Measurements from ENCODE around the gene MYBBP1A.

DNA sequence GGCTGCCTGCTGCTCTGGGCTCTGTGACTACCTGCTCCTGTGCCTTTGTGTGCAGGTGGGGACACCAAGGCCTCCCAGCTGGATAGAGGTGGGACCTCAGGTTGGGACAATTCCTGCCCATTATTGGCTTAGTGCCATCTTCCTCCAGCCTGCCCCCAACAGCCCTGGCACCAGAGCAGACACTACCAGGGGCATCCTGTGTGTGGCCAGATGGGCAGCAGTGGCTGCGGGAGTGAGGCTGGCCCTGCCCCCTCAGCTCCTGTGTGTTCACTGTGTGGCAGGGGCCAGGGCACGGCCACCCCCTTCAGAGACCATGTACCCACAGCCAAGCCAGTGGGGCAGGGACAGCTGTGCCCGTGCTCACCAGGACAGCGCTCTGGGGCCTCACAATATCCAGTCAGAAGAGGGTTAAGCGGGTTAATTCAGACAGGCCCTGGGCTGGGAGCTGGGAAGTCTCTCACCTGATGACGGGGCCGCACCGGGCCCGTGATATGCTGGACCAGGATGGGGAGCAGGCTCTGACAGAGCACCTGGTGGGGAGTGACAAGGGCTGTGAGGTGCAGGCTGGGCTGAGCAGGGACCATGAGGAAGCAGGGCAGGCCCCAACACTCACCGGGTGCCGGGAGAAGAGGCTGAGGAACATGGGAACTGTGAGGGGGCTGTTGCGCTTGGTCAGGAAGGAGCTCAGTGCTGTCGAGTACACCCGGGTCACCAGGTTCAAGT, 13.0 kb downstream of the MYBBP1A start:
- TF ChIP-seq, protein P1, sequence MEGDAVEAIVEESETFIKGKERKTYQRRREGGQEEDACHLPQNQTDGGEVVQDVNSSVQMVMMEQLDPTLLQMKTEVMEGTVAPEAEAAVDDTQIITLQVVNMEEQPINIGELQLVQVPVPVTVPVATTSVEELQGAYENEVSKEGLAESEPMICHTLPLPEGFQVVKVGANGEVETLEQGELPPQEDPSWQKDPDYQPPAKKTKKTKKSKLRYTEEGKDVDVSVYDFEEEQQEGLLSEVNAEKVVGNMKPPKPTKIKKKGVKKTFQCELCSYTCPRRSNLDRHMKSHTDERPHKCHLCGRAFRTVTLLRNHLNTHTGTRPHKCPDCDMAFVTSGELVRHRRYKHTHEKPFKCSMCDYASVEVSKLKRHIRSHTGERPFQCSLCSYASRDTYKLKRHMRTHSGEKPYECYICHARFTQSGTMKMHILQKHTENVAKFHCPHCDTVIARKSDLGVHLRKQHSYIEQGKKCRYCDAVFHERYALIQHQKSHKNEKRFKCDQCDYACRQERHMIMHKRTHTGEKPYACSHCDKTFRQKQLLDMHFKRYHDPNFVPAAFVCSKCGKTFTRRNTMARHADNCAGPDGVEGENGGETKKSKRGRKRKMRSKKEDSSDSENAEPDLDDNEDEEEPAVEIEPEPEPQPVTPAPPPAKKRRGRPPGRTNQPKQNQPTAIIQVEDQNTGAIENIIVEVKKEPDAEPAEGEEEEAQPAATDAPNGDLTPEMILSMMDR (IDR thresholded peaks at IDR 0.05; ENCODE audit: low read depth, low read length, missing input control): no peak
- TF ChIP-seq YY1 (IDR thresholded peaks at IDR 0.05) (no peak), ATF3 (IDR thresholded peaks at IDR 0.05) (no peak), ZBTB33 (IDR thresholded peaks at IDR 0.05) (no peak), GABPA (IDR thresholded peaks at IDR 0.05 in 1 of 2, conservative IDR thresholded peaks at IDR 0.05 in 1 of 2) (no peak), SP1 (IDR thresholded peaks at IDR 0.05) (no peak), HNF4A (conservative IDR thresholded peaks at IDR 0.05) (no peak), FOXA1 (IDR thresholded peaks at IDR 0.05) (no peak), HNF4G (IDR thresholded peaks at IDR 0.05) (no peak), RAD21 (IDR thresholded peaks at IDR 0.05) (no peak)
- TF ChIP-seq, protein P2, sequence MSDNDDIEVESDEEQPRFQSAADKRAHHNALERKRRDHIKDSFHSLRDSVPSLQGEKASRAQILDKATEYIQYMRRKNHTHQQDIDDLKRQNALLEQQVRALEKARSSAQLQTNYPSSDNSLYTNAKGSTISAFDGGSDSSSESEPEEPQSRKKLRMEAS (IDR thresholded peaks at IDR 0.05): no peak
- TF ChIP-seq, protein P3, sequence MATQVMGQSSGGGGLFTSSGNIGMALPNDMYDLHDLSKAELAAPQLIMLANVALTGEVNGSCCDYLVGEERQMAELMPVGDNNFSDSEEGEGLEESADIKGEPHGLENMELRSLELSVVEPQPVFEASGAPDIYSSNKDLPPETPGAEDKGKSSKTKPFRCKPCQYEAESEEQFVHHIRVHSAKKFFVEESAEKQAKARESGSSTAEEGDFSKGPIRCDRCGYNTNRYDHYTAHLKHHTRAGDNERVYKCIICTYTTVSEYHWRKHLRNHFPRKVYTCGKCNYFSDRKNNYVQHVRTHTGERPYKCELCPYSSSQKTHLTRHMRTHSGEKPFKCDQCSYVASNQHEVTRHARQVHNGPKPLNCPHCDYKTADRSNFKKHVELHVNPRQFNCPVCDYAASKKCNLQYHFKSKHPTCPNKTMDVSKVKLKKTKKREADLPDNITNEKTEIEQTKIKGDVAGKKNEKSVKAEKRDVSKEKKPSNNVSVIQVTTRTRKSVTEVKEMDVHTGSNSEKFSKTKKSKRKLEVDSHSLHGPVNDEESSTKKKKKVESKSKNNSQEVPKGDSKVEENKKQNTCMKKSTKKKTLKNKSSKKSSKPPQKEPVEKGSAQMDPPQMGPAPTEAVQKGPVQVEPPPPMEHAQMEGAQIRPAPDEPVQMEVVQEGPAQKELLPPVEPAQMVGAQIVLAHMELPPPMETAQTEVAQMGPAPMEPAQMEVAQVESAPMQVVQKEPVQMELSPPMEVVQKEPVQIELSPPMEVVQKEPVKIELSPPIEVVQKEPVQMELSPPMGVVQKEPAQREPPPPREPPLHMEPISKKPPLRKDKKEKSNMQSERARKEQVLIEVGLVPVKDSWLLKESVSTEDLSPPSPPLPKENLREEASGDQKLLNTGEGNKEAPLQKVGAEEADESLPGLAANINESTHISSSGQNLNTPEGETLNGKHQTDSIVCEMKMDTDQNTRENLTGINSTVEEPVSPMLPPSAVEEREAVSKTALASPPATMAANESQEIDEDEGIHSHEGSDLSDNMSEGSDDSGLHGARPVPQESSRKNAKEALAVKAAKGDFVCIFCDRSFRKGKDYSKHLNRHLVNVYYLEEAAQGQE (IDR thresholded peaks at IDR 0.05): no peak

Data from liver (tissue), 3 donors.